Measurements from ENCODE around the gene ZNF785.
"Not testable (repeated sequence)": the region's sequence is repeated elsewhere in the genome, so short reads cannot be mapped to it uniquely, and the experiment has no call there.

The ZNF785 gene

GRCh38 chr16:30561089-30561816 is 24.2 kb downstream of the ZNF785 start:
- peak; percentile 49 for DNase-seq

GRCh38 chr16:30559690-30560089 is 25.8 kb downstream of the ZNF785 start:
- no peak for DNase-seq

DNA sequence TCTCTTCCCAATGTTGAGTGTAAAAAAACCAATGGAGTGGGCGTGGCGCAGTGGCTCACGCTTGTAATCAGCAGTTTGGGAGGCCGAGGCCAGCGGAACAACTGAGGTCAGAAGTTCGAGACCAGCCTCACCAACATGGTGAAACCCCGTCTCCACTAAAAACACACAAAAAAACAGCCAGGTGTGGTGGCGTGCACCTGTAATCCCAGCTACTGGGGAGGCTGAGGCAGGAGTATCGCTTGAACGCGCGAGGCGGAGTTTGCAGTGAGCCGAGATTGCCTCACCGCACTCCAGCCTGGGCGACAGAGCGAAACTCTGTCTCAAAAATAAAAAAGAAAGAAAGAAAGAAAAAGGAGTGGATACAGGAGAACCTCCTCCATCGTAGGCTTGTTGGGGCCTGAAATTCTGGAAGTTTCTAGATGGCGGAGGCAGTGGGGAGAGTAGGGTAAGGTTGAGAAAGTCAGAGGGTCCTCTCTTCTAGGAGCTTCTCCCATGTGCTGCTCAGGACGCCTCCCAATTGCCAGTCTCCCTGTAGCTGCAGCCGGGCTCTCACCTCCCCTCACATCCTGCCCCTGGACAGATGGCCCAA is 26.6 kb downstream of the ZNF785 start:
- no peak for DNase-seq

DNA sequence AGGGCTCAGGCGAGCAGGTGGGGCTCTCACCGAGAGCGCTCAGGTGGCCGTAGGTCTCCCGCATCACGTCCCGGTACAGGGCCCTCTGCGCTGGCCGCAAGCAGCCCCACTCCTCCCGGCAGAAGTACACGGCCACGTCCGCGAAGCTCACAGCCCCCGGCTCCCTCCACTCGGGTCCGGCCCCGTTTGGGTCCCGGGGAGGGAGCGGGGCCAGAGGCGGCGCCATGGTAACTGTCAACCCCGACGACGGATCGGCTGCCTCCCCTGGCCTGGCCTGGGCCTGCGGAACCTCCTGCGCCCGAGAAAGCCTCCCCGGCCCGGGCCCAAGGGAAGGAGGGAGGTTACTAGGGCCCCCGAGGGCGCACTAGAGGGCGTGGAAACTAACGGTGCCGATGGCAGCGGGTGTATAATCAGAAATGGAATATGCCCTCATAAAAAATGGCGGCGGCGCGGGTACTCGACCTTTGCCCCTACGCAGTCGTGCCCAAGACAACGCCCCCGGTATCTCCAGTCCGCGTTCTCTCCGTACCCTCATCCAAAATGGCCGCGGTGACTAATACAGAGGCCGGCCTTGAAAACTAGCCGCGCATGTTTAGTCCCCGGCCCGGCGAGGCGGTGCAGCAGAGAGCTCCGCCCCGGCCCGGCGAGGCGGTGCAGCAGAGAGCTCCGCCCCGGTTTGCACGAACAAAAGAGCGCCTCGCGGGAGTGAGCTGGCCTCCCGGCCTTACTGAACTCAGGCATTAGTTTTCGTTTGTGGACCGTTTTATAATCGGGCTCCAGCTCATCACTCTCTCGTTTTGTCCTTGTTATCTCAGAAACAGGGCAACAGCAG is 27.3 kb downstream of the ZNF785 start, which contains the start of gene ZNF764:
TSS of gene ZNF764 (minus strand) at position 418 of the 832 bp plus-strand sequence. CDS start at position 226, 192 bp downstream.
- DNase-seq: peak; percentile 97

- DNase-seq: peak; percentile 52
Observed at GRCh38 chr16:30557707-30557956, 27.9 kb downstream of the ZNF785 start.

GRCh38 chr16:30556125-30556473 is 29.4 kb downstream of the ZNF785 start:
- DNase-seq: no peak

GRCh38 chr16:30555315-30556124 is 30.0 kb downstream of the ZNF785 start:
- DNase-seq: no peak

DNA sequence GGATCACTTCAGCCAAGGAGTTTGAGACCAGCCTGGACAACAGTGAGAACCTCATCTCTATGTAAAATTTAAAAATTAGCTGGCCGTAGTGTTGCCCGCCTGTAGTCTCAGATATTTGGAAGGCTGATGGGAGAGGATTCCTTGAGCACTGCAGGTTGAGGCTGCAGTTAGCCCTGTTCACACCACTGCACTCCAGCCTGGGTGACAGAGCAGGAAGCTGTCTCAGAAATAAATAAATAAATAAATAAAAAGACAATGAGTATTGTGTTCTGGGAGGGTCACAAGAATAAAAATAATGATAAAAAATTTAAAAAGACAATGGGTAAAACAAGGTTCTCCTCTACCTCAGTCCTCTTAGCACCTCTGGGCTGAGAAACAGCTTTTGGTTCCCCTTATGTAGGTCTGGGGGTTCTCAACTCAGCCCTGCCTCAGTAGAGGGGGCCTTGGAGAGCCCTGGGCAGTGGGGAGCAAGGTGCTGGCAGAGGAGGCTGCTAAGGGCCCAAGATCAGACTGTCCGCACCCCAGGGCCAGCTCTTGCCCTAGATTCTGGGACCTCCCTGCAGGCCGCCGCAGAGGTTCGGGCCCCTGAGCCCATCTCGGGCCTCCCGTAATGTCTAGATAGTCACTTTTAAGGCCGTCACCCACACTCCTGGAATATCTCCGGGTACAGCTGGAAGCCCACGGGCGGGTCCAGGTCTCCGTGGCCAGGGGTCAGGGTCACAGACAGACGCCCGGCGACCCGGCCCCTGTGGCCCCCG is 30.8 kb downstream of the ZNF785 start:
- no peak for DNase-seq

DNA sequence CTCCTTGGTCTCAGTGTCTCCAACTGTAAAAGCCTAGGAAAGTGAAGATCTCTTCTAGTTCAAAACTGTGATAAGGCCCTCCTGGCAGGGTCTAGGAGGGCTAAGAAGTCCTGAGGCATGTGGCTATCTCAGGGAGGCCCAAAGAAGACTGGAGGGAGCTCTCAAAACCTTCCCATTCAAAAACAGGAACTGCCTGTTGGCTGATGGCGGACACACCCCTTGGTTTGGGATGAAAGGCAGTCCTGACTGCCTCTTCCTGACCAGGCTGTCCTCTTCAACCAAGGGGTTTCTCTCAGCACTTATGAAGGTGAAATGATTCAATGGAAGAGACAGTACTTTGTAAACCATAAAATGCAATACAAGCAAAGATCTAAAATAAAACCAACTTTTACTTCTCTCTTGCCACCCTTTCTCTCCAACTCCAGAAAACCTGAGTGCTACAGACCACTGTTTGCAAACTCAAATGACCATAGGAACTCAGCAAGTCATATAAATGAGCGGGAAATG is 32.1 kb downstream of the ZNF785 start:
- no peak for DNase-seq

GRCh38 chr16:30552956-30553355 is 32.5 kb downstream of the ZNF785 start:
- no peak for DNase-seq

- peak; percentile 79 for DNase-seq
Observed at GRCh38 chr16:30551781-30552180, 33.7 kb downstream of the ZNF785 start.

DNA sequence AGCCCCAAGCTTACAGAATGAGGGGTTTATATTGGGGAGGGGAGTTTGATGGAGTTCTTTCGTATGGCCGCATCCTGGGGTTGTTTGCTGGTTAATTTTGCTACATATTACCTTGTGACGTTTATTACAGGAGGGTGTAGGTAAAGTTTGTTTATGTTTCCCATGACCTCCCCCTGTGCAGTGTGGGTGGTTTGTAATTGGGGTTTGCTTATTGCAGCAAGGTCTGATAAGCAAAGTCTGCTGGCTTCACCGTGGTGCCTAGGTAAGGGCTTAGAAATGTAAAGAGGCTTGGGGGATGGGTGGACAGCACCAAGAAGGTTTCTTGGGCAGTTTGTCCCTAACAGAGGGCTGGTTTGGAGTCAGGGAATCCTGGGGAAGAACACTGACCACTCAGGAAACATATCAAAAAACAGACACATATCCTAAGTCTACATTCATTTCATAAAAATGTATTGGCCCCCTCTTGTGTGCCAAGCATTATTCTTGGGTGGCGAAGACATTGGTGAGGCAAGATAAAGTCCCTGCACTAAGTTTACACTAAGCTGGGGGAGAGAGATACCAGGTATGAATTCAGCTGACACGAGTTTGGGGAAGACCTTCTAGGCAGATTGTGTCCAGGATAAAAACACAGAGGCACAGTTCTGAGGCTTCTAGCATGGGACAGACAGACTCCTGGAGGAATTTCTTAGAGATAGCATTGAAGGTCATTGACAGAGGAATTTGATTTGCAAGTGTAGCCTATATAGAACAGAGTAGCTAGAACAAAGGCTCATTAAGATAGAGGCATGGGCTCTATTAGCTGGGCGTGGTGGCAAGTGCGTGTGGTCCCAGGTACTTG is 36.9 kb downstream of the ZNF785 start:
- no peak for DNase-seq

DNA sequence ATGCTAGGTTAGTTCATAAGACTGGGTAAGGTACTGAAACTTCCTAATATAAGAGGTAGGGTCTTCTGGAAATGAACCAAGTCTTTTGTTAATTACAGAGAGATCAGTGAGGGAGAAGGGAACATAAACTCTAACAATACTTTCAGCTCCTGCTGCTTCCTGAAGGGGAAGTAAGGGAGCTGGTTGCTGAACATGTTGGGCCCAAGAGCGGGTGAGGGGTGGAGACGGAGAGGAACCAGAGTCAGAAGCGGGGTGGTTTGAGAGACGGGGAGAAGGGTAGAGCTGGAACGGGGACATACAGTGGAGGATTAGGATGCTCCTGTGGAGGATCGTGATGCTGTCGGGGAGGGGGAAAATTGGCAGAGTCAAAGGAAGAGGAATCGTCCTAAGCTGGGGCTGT is 39.4 kb downstream of the ZNF785 start:
- no peak for DNase-seq

DNA sequence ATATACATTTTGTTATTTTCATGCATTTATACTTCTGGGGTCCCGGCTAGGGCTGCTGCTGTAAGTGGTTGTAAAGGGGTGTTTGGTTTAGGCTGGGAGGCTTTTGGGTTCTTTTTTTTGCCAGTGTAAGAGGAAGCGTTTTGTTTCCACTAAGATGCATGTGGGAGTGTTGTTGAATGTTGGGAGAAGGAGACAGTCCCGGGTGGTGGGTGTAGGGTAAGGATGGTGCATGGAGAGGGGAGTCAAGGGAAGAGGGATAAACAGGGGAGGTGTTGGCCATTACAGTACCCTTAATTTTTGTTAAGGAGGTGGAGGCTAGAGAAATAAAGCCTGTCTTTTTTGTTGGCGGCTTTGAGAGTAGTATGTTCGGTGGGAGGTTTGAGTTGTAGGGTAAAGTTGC is 42.4 kb downstream of the ZNF785 start:
- no peak for DNase-seq

GRCh38 chr16:30541502-30542329 is 43.8 kb downstream of the ZNF785 start:
- DNase-seq: no peak

DNA sequence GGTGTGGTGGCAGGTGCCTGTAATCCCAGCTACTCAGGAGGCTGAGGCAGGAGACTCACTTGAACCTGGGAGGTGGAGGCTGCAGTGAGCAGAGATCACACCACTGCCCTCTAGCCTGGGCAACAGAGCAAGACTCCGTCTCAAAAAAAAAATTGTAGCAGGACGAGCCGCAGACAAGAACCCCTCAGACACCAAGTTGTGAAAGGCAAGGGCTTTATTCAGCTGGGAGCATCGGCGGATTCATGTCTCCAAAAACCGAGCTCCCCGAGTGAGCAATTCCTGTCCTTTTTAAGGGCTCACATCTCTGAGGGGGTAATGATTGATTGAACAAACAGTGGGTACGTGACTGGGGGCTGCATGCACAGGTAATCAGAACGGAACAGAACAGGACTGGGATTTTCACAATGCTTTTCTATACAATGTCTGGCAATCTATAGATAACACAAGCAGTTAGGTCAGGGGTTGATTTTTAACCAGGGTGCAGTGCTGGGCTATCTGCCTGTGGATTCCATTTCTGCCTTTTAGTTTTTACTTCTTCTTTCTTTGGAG is 44.5 kb downstream of the ZNF785 start:
- not testable (repeated sequence) for DNase-seq

DNA sequence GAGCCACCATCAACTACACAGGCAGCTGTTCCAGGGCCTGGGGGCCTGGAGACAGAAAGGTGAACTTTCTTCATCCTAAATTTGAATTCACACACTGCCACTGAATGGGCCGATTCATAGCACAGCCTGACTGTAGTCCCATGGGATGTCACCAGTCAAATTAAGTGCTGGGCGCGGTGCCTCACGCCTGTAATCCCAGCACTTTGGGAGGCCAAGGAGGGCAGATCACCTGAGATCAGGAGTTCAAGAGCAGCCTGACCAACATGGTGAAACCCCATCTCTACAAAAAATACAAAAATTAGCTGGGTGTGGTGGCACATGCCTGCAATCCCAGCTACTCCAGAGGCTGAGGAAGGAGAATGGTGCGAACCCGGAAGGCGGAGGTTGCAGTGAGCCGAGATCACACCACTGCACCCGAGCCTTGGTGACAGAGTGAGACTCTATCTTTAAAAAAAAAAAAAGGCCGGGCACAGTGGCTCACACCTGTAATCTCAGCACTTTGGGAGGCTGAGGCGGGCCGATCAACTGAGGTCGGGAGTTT is 45.4 kb downstream of the ZNF785 start:
- DNase-seq: not testable (repeated sequence)

GRCh38 chr16:30539000-30539964 is 46.2 kb downstream of the ZNF785 start:
- DNase-seq: no peak

Measured in CD4-positive, alpha-beta T cell treated with Interleukin-6 for 4 hours (primary cell).